ENCODE measurements around the gene PSIP1.
"Not testable (repeated sequence)": the region's sequence is repeated elsewhere in the genome, so short reads cannot be mapped to it uniquely, and the experiment has no call there.

PSIP1 gene

DNA sequence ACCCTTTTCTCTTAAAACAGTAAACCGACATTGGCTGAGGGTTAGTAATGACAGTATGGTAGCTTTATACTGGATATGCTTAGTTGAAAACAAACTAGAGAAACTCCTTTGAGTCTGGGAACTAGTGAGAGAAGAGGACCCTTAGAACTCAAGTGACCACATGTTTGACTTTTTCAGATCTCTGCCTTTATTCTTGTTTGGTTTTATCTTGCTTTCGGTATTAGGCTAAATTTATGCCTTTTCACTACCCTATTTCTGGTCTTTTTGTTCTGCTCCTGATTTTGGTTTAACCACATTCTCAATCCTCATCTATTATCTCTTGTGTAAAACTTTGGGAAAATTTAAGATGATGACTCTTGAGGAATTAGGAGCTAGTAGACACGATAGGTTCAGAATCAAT lies 77.1 kb downstream of the PSIP1 start:
- no peaks in the 10 kb centered on the region for H3K27me3 ChIP-seq (ENCODE audit: insufficient read depth, low read depth)
- peaks cover 4% of the 10 kb centered on the region; the same call in 1 of the 2 replicates for H3K36me3 ChIP-seq (ENCODE audit: insufficient read depth)
- no peak overlapping the region for H2AFZ ChIP-seq (ENCODE audit: low read depth)
- no peak overlapping the region for H3K27ac ChIP-seq
- no peak overlapping the region for H3K4me2 ChIP-seq
- peaks cover 21% of the 10 kb centered on the region for H3K4me1 ChIP-seq (ENCODE audit: low read depth, poor library complexity, severe bottlenecking)
- TF ChIP-seq, protein P1, sequence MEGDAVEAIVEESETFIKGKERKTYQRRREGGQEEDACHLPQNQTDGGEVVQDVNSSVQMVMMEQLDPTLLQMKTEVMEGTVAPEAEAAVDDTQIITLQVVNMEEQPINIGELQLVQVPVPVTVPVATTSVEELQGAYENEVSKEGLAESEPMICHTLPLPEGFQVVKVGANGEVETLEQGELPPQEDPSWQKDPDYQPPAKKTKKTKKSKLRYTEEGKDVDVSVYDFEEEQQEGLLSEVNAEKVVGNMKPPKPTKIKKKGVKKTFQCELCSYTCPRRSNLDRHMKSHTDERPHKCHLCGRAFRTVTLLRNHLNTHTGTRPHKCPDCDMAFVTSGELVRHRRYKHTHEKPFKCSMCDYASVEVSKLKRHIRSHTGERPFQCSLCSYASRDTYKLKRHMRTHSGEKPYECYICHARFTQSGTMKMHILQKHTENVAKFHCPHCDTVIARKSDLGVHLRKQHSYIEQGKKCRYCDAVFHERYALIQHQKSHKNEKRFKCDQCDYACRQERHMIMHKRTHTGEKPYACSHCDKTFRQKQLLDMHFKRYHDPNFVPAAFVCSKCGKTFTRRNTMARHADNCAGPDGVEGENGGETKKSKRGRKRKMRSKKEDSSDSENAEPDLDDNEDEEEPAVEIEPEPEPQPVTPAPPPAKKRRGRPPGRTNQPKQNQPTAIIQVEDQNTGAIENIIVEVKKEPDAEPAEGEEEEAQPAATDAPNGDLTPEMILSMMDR (conservative IDR thresholded peaks at IDR 0.05; ENCODE audit: low read depth, low read length) = no peak
- H4K20me1 ChIP-seq (ENCODE audit: insufficient read depth) = 0 out of 2 replicates have a peak, but pooled peaks cover 4% of the 10 kb centered on the region
- peaks cover 27% of the 10 kb centered on the region; the same call in 1 of the 2 replicates for H3K79me2 ChIP-seq (ENCODE audit: insufficient read depth, low read depth)
- H3K9ac ChIP-seq = no peak overlapping the region
- H3K4me3 ChIP-seq (IDR thresholded peaks at IDR 0.05; ENCODE audit: insufficient read depth, low read depth, low read length) = no peak overlapping the region

DNA sequence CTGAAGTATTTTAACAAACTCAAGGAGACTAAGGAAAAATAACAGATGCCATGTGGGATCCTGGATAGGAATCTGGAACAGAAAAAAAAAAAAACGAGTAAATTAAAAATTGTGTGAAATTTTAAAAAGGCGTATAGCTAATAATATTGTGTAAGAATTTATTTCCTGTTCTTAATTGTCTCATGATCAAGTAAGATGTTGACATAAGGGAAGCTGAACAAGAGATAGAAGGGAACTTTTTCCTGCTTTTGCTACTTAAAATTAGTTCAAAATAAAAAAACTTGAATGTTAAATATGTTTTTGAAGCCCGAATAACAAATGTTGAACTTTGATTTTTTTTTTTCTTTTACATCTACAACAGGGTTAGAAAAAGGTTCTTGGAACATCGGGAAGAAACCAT lies 77.6 kb downstream of the PSIP1 start:
- no peak overlapping the region for H2AFZ ChIP-seq (ENCODE audit: low read depth)
- TF ChIP-seq, protein P1 (conservative IDR thresholded peaks at IDR 0.05; ENCODE audit: low read depth, low read length) = no peak
- H3K4me3 ChIP-seq (IDR thresholded peaks at IDR 0.05; ENCODE audit: insufficient read depth, low read depth, low read length) = no peak overlapping the region
- H3K27ac ChIP-seq = no peak overlapping the region
- peaks cover 4% of the 10 kb centered on the region; the same call in 1 of the 2 replicates for H3K36me3 ChIP-seq (ENCODE audit: insufficient read depth)
- H3K4me1 ChIP-seq (ENCODE audit: low read depth, poor library complexity, severe bottlenecking) = peaks cover 21% of the 10 kb centered on the region
- H3K79me2 ChIP-seq (ENCODE audit: insufficient read depth, low read depth) = peaks cover 26% of the 10 kb centered on the region; the same call in 1 of the 2 replicates
- H4K20me1 ChIP-seq (ENCODE audit: insufficient read depth) = 0 out of 2 replicates have a peak, but pooled peaks cover 4% of the 10 kb centered on the region
- no peaks in the 10 kb centered on the region for H3K27me3 ChIP-seq (ENCODE audit: insufficient read depth, low read depth)
- H3K9ac ChIP-seq = no peak overlapping the region
- no peak overlapping the region for H3K4me2 ChIP-seq

DNA sequence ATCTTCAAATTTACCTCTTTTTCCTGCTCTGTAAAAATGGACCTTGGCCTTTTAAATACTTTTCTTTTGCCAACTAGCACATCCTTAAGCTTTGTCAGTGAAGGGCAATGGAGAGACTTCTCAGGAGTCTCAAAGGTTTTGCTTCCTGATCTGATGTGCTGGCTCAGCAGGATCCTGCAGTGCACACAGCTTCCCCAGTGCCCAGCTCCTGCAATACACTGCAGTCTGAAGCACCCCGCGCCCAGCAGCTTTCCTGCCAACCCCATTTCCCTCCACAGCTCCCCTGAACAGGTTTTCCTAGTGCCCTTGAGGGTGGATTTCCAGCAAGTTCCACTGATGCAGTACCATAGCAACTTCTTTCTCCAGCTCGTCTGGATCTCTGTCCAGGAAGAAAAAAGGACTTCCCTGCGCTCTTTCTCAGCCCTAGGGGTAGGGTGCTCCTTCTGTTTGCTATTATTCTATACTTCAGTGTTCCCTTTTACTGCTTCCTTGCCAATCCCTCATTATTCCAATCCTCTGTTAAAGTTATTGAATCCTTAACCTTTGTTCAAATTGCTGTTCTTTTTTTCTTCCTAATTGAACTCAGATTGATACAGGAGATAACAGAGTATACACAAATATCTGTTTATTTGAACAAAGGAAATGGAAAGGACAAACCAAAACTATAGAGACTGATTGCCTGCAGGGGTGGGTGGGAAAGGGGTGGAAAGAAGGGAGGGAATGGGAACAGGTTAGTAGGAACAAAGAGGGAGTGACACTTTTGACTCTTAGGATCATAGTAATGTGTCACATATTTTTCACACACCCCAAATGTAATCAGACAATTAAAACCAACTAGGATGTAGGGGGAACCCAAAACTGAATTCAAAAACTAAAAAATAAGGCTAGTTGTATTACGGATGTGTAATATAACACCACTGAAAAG lies 79.6 kb downstream of the PSIP1 start:
- peaks cover 6% of the 10 kb centered on the region; the same call in 1 of the 2 replicates for H3K36me3 ChIP-seq (ENCODE audit: insufficient read depth)

DNA sequence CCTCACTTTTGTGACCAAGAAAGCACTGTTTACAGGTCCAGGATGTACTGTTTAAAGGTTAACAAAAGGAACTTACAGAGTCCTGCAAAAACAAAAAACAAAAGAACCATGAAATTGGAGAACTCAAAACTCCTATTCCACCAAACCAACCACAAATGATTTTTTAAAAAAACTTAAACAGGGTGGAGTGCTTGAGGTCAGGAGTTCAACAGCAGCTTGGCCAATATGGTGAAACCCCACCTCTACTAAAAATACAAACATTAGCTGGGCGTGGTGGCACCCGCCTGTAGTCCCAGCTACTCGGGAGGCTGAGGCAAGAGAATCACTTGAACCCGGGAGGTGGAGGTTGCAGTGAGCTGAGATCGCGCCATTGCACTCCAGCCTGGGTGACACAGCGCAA lies 83.1 kb downstream of the PSIP1 start:
- Histone ChIP-seq H3K4me1 (ENCODE audit: low read depth, poor library complexity, severe bottlenecking) (peaks cover 50% of the 10 kb centered on the region), H3K79me2 (ENCODE audit: insufficient read depth, low read depth) (peaks cover 49% of the 10 kb centered on the region; the same call in 1 of the 2 replicates), H3K36me3 (ENCODE audit: insufficient read depth) (0 out of 2 replicates have a peak, but pooled peaks cover 15% of the 10 kb centered on the region)
- not testable (repeated sequence) for H4K20me1 ChIP-seq (ENCODE audit: insufficient read depth); H3K9ac ChIP-seq; H3K27me3 ChIP-seq (ENCODE audit: insufficient read depth, low read depth); H3K27ac ChIP-seq; H3K4me2 ChIP-seq; H3K4me3 ChIP-seq (IDR thresholded peaks at IDR 0.05; ENCODE audit: insufficient read depth, low read depth, low read length); H2AFZ ChIP-seq (ENCODE audit: low read depth)

More for the DNA sequence above, 79.6 kb downstream of the PSIP1 start:
- no peak overlapping the region for H2AFZ ChIP-seq (ENCODE audit: low read depth)
- peaks cover 21% of the 10 kb centered on the region; the same call in 1 of the 2 replicates for H3K79me2 ChIP-seq (ENCODE audit: insufficient read depth, low read depth)
- H3K4me1 ChIP-seq (ENCODE audit: low read depth, poor library complexity, severe bottlenecking) = peaks cover 32% of the 10 kb centered on the region
- no peak overlapping the region for H3K9ac ChIP-seq
- no peak overlapping the region for H3K4me3 ChIP-seq (IDR thresholded peaks at IDR 0.05; ENCODE audit: insufficient read depth, low read depth, low read length)
- H3K27me3 ChIP-seq (ENCODE audit: insufficient read depth, low read depth) = no peaks in the 10 kb centered on the region
- TF ChIP-seq, protein P1 (conservative IDR thresholded peaks at IDR 0.05; ENCODE audit: low read depth, low read length) = no peak
- H4K20me1 ChIP-seq (ENCODE audit: insufficient read depth) = no peaks in the 10 kb centered on the region
- H3K27ac ChIP-seq = no peak overlapping the region
- no peak overlapping the region for H3K4me2 ChIP-seq

All from KMS-11 (cell line).